Measurements from ENCODE around the gene PRDM2.
"Not testable (repeated sequence)": the region's sequence is repeated elsewhere in the genome, so short reads cannot be mapped to it uniquely, and the experiment has no call there.

PRDM2 gene

DNA sequence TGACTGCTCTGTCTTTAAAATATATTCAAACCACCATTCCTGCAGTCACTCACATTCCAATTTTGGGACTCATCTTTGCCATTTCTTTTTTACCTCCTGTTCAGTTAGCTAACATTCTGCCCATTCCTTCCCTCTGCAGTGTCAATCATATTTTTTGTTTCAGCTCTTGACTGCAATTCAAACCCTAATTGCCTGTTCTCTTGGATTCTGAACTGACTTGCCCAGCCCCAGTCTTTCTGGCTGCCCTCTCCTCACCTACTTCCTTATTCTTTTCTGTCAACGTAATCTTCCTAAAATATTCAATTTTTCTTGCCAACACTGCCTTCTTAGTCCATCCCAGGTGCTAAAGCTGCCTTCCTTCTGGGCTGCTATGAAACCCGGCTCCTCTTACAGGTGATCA lies 6.1 kb downstream of the PRDM2 start:
- H3K4me3 ChIP-seq (replicated peaks; ENCODE audit: low read depth, low read length): no peak overlapping the region
- TF ChIP-seq, protein P1, sequence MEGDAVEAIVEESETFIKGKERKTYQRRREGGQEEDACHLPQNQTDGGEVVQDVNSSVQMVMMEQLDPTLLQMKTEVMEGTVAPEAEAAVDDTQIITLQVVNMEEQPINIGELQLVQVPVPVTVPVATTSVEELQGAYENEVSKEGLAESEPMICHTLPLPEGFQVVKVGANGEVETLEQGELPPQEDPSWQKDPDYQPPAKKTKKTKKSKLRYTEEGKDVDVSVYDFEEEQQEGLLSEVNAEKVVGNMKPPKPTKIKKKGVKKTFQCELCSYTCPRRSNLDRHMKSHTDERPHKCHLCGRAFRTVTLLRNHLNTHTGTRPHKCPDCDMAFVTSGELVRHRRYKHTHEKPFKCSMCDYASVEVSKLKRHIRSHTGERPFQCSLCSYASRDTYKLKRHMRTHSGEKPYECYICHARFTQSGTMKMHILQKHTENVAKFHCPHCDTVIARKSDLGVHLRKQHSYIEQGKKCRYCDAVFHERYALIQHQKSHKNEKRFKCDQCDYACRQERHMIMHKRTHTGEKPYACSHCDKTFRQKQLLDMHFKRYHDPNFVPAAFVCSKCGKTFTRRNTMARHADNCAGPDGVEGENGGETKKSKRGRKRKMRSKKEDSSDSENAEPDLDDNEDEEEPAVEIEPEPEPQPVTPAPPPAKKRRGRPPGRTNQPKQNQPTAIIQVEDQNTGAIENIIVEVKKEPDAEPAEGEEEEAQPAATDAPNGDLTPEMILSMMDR (IDR thresholded peaks at IDR 0.05; ENCODE audit: low read depth, low read length, missing control alignments): no peak
- no peak for DNase-seq (ENCODE audit: extremely low read depth, low read depth)

DNA sequence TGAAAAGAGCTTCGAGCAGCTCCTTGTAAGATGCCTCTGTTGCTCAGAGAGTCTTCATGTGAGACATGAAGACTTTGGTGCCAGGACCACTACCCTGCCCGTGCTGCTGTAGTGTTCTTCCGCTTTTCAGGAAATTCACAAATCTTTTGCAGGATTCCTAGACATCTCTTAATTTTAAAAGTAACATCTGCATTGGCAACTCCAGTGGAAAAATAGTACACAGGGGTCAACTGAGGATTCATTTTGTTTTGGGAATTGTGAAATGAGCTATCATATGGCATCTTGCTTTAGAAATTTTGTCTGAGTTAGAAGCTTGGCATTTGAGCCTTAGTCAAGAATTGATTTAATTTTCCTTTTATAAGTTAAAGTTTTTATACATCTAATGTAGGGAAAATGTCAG lies 7.2 kb downstream of the PRDM2 start:
- no peak overlapping the region for H3K4me3 ChIP-seq (replicated peaks; ENCODE audit: low read depth, low read length)
- TF ChIP-seq, protein P1 (IDR thresholded peaks at IDR 0.05; ENCODE audit: low read depth, low read length, missing control alignments): no peak
- DNase-seq (ENCODE audit: extremely low read depth, low read depth): no peak

DNA sequence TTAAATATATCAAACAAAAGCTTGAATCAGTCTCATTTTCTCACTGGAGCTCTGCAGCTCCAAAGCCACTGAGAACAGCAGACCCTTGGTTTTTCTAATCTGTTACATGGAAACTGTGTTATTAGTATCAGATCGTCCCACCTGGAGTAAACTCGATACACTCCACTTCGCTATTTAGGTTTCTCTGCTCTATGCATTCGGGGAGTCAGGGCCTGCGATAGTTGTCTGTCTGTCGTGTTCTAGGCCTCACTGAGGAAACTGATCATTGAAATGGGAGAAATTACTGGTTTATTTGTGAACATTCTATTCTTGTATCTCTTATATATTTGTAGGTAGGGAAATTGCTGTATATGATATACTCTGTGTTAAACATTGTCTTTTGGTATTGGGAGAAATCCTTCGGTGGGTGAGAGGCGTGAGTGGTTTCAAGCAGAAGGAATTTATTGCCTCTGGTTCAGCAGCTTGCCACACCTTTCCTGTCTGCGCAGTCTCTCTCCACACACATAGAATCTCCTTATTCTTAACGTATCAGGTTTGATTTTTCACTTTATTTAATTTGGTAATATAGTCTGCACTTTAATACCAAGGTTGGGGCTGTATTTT lies 8.5 kb downstream of the PRDM2 start:
- TF ChIP-seq, protein P1 (IDR thresholded peaks at IDR 0.05; ENCODE audit: low read depth, low read length, missing control alignments): no peak

DNA sequence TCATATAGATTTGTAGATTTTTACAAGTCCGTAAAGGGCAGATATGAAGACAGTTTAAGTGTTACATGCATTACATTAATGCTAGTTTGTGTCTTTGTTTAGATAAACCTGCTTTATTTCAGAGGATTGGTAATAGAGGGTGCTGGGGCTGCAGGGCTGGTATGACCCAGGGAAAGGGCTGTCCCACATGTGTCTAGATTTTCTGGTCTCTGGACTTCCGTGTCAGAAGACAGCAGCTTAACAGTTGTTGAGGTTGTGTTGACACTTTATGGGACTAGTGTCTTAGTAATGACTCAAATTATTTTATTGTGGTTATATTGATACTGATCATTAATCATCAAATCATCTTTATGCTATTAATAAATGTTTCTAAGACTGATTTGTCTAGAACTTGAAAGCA lies 10.1 kb downstream of the PRDM2 start:
- H3K4me3 ChIP-seq (replicated peaks; ENCODE audit: low read depth, low read length): no peak overlapping the region
- no peak for DNase-seq (ENCODE audit: extremely low read depth, low read depth)
- TF ChIP-seq, protein P1 (IDR thresholded peaks at IDR 0.05; ENCODE audit: low read depth, low read length, missing control alignments): no peak

More for the DNA sequence above, 8.5 kb downstream of the PRDM2 start:
- no peak overlapping the region for H3K4me3 ChIP-seq (replicated peaks; ENCODE audit: low read depth, low read length)
- no peak for DNase-seq (ENCODE audit: extremely low read depth, low read depth)

DNA sequence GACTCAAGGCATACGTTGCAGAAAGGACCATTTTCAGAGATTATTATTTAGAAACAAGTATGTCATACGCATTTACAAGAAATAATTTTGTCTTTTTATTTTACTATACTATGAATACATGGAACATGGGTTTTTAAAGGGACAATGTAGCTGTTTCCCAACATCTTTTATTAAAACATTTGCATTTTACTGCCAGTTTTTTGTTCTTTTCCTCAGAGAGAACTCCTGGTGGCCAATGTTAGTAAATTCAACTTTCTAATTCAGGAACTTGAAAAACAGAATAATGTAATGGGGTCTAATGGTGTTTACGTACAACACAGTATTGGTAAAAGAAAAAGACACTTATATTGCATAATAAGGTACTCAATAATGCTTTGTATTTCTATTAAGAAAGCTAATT lies 14.9 kb downstream of the PRDM2 start:
- DNase-seq (ENCODE audit: extremely low read depth, low read depth): no peak
- TF ChIP-seq, protein P1 (IDR thresholded peaks at IDR 0.05; ENCODE audit: low read depth, low read length, missing control alignments): no peak
- no peak overlapping the region for H3K4me3 ChIP-seq (replicated peaks; ENCODE audit: low read depth, low read length)

DNA sequence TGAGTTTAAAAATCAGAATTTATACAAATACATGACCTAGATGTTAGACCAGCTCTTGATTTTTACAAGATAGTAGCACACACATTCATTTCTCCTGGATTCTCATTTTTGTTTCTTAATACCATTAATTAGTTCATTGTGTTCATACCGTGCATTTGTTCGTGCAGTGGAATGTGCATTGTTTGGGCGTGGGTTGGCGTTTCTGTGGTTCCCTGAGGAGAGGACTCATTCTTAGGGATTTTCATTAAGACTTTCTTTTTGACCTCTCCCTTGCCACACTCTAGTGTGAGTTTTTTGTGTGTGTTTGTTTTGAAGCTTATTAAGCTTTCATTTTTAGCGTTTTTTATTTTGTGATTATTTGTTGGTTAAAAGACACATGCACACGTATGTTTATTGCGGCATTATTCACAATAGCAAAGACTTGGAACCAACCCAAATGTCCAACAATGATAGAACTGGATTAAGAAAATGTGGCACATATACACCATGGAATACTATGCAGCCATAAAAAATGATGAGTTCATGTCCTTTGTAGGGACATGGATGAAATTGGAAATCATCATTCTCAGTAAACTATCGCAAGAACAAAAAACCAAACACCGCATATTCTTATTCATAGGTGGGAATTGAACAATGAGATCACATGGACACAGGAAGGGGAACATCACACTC lies 15.8 kb downstream of the PRDM2 start:
- not testable (repeated sequence) for H3K4me3 ChIP-seq (replicated peaks; ENCODE audit: low read depth, low read length); DNase-seq (ENCODE audit: extremely low read depth, low read depth)

DNA sequence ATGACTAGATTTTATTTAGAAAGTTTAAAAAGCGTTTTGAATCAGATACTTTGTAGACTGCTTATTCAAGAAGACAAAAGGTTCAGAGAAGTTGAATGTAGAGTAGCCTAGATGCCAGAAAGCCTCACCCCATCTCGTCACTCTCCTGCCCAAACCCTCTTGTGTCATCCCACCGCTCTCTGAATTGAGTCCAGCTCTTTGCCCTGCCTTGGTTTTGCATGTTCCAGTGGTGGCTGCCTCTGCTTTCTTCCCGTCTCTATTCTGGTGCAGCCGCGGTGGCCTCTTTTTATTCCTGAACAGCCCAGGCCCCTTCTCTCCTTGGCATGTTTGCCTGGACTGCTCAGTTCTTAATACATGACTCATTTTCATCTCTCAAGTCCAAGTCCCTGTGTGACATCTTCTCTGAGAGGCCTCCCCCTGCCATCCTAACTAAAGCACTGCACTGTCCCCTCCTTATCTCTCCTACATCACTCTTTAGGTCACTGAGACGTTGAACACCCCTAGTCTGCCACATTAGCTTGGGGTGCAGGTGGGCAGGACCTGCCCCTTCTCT lies 22.9 kb downstream of the PRDM2 start:
- H3K4me3 ChIP-seq (replicated peaks; ENCODE audit: low read depth, low read length): no peak overlapping the region
- TF ChIP-seq, protein P1 (IDR thresholded peaks at IDR 0.05; ENCODE audit: low read depth, low read length, missing control alignments): no peak
- no peak for DNase-seq (ENCODE audit: extremely low read depth, low read depth)

Measured in HFF-Myc (cell line).